Stimulated activated CD4-positive, alpha-beta T cell treated with anti-CD3 and anti-CD28 coated beads, Interleukin-4, amount 100 ng/mL, for 1 hour (primary cell): Measurements from ENCODE around the gene FUT3.
"Not testable (repeated sequence)": the region's sequence is repeated elsewhere in the genome, so short reads cannot be mapped to it uniquely, and the experiment has no call there.

Experiments
- DNase-seq: peaks from one replicate; pipeline ENCODE4 v3.0.0-alpha.2; 2020

Gene FUT3

DNA sequence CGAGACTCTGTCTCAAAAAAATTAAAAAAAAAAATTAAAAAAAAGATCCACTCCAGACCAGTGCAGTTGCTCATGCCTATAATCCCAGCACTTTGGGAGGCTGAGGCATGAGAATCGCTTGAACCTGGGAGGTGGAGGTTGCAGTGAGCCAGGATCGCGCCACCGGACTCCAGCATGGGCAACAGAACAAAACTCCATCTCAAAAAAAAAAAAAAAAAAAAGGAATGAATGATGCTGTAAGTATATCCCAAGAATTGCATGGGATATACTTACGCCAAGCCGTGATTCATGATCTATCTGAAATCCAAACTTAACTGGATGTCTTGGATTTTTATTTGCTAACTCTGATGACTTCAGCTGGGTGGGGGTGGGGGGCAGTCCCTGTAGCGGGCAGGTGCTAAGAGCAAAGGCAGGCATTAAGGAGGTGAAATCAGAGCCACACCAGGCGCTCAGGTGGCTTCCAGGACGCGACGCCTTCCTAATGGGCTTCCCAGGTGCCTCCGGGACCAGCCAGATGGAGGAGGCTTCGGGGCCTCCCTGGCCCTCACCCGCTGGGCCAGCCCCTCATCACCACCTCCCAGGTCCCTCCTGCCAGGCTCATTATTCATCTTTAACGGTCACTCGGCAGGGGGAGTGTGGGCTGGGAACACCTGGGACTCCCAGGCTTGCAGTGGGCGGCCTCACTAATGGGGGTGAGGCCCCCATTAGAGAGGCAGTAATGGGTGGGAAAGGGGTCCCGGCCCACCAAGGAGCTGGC is 30.5 kb upstream of the FUT3 start:
- DNase-seq = no peak

DNA sequence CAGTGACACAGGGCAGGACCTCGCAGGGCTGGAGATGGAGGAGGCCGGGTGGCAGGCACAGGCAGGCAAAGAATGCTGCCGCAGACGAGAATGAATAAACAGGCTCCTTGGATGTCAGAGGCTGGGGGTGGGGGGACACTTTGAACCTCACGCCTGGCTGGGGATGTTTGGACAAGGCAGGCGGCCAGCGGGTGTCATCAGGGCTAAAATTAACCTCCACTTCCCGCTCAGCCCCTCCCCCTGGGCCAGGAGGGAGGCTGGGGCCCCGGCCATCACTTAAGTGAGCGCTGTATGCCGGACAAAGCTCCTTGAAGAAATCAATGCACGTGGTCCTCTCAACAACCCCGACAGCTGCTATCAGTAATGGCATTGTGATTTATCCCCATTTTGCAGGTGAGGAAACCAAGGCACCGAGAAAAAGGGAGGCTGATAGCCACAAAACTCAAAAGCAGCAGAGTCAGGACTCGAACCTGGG is 29.4 kb upstream of the FUT3 start:
- DNase-seq = no peak

DNA sequence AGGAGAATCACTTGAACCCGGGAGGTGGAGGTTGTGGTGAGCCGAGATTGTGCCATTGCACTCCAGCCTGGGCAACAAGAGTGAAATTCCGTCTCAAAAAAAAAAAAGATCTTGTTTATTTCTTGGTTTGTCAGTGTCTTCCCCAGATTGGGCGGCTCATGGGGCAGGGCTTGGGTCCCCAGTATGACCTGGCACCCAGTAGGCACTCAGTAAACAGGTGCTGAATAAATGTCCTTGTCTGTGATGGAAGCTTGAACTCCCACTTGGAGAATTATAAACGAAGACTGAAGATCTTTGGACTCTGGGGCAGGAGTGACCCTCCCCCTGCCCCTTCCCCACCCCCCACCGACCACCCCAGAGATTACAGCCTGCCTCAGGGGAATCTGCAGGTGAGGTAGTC is 28.9 kb upstream of the FUT3 start:
- DNase-seq = no peak

DNA sequence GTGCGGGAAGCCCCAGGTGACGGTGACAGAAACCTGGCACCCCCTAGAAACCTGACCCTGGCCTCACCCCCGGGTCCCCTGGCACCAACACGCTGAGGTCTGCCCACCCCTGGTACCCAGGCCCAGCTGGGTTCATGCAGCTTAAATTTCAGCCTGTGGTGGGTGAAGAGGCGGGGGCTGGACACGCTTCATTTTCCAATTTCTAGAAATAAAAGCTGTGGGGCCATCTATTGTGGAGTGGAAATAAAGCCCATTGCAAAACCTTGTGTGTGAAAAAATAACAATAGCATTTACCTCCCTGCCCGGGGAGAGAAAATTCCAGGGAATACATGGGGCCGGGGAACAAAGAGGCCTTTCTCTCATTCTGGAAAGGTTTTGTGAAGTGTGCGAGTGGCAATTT is 26.6 kb upstream of the FUT3 start:
- DNase-seq = no peak

DNA sequence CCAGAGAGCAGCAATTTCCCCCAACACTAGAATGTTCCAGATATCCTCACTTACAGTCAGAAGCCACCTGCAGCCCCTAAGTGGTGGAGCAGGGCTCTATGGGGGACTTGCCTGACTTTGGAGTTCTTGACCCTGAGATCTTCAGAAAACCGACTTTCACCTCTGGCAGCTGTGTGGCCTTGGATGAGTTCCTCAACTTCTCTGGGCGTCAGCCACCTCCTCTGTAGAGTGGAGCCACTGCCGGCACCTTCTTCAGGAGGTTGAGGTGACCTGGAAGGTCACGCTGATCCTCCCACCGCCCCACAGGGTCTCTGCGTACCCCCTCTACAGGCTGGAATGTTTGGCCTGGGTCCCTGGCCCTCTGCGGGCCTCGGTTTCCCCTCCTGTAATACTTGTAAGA is 26.2 kb upstream of the FUT3 start:
- DNase-seq = no peak

DNA sequence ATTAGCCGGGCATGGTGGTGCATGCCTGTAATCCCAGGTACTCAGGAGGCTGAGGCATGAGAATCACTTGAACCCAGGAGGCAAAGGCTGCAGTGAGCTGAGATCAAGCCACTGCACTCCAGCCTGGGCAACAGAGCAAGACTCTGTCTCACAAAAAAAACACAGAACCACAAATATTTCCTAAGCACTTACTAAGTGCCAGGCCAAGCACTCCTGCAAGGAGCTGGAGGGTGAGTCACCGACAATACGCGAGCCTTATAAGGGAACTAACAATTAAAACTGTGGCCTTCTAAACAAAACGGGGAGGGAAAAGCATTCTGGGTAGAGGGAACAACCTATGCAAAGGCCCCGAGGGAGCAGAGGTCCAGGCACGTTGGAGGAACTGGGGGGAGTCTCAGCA is 23.2 kb upstream of the FUT3 start:
- DNase-seq = not testable (repeated sequence)

DNA sequence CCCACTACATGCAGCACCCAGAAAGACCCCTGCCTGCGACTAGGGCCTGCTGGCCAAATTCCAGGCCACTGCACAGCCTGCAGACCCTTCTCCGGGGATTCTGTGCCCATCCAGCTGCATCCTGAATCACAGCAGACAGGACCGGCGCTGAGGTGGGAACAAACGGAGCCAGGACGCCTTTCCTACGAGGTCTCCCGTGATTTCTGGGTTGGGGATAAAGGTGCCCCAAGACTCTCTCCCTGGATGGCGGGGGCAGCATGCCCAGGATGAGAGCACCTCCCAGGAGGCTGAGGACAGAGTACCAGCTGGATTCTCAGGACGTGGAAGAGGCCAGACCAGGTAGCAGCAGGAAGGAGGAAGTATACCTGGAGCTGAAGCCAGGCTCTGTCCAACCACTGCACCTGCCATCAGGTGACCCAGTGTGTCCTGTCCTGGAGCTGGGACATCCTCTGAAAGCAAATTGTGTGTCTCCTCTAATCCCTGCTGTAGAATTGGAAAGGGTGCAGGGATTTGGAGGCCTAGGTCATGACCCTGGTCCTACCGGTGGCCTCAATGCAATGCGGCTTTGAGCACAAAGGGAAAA is 22.5 kb upstream of the FUT3 start:
- no peak for DNase-seq

DNA sequence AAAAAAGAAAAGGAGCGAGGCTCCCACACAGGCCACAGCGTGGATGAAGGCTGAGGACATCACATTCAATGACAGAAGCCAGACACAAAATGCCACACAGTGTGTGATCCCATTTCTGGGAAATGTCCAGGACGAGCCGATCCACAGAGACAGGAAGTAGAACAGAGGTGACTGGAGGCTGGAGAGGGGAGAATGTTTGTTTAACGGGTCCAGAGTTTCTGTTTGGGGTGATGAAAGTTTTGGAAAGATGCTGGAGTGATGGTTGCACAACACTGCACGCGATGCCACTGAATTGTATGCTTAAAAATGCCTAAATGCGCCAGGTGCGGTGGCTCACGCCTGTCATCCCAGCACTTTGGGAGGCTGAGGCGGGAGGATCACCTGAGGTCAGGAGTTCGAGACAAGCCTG is 19.7 kb upstream of the FUT3 start:
- DNase-seq = no peak

DNA sequence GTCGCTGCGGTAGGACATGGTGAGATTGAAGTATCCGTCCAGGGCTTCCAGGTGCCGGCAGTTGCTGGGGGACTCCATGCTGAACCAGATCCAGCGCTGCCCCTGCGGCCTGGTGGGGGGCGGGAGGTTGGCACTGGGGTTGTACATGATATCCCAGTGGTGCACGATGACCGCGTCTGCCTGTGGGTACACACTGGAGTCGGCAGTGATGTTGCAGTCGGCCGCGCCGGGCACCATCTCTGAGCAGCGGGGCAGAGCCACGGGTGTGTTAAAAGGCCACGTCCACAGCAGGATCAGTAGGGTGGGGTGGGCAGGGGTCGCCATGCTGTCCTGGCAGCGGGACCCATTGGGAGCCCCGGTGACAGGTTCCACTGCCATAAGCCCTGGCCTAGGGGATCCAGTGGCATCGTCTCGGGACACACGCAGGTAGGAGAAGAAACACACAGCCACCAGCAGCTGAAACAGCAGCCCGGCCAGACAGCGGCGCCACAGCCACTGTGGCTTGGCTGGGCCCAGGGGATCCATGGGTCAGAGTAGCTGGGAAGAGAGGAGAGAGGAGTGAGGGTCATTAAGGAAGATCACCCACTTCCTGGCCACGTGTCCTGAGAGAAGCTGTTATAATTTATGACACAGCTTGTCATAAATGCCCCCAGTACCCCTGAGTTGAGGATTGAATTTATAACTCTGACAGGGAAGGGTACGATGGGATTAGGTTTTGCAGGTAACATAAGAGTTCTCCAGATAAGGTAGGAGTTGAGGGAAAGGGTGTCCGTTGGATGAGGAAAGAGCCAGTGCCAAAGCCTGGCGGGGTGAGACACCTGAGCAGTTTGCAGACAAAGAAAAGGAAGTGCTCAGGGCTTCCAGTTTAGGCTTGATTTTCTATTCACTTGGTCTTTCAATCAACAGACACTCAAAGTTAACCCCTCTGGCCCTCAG is 16.2 kb upstream of the FUT3 start:
- no peak for DNase-seq

DNA sequence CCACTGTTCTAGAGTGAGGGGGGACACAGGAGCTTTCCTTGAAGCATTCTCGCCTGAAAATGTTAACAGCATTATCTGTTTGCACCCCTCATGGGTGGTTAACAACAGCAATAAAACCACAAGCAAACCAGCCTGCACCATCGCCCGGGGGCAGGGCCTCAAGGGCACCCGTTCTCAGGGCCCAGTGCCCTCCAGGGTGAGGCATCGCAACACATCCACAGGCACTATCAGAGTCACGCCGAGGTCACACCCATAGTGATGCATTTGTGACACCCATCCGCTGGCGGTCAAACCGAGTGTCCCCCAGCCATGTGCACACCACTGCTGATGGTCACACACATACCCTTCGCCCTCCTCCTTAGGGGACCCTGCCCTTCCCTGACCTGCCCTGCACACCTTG is 14.5 kb upstream of the FUT3 start:
- DNase-seq = no peak

DNA sequence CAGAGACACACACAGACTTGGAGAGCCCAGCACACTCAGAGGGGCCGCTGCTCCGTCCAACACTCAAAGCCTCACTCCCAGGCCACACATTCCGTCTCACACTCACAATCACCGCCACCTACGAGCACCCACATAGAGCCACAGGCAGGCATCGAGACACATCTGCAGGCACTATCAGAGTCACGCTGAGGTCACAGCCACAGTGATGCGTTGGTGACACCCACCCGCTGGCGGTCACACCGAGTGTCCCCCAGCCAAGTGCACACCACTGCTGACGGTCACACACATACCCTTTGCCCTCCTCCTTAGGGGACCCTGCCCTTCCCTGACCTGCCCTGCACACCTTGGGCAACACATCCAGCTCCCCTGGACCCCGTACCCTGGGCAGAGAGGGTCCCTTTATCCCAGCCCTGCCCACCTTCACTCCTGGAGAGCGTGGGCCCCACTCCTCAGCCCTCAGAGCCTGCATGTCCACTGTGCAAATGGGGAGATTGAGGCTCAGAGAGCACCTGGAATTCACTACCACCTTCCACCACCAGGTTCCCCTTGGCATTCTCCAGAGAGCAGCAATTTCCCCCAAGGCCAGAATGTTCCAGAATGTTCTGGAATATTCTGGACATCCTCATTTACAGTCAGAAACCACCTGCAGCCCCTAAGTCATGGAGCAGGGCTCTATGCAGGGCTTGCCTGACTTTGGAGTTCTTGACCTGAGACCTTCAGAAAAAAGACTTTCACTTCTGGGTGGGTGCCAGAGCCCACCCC is 13.7 kb upstream of the FUT3 start:
- no peak for DNase-seq

DNA sequence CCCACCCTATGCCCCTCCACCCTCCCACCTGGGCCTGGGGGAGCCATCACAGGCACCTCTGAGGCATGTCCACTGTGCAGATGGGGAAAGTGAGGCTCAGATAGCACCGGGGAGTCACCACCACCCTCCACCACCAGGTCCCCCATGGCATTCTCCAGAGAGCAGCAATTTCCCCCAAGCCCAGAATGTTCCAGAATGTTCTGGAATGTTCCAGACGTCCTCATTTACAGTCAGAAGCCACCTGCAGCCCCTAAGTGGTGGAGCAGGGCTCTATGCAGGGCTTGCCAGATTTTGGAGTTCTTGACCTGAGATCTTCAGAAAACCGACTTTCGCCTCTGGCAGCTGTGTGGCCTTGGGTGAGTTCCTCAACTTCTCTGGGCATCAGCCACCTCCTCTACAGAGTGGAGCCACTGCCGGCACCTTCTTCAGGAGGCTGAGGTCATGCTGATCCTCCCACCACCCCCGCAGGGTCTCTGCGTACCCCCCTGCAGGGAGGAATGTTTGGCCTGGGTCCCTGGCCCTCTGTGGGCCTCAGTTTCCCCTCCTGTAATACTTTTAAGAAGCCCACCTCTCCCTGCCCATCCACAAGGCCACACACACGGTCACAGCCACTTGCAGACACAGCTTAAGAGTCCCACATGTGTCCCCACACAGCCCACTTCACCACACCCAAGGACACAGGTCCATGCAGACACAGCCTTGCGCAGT is 12.9 kb upstream of the FUT3 start:
- no peak for DNase-seq

DNA sequence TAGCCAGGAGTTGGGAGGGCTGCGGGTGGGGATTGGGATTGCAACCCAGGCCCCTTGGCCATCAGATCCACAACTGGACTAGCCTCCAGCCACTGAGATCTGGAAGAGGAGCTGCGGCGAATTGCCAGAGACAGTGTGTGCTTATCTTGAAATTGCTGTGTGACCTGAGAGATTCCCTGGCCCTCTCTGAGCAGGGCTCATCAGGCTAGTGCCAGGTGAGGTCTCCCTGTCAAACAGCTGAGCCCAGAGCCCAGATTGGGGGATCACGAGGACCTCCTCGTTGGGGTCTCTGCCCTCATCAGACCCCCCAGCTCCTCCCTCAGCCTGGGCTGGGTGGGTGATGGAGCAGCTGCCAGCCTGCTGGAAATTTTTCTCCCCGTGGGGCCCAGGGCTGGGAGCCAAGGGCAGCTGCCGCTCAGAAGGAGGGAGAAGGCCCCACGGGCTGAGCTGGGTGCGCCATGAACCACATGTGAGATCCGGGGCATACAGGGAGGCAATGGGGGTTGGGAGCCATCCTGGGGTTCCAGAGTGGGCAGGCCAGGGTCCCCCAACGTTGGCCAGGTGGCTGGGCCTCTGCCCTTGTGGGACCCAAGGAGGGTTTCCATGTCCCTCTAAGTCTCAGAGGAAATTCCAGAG is 11.9 kb upstream of the FUT3 start:
- no peak for DNase-seq

DNA sequence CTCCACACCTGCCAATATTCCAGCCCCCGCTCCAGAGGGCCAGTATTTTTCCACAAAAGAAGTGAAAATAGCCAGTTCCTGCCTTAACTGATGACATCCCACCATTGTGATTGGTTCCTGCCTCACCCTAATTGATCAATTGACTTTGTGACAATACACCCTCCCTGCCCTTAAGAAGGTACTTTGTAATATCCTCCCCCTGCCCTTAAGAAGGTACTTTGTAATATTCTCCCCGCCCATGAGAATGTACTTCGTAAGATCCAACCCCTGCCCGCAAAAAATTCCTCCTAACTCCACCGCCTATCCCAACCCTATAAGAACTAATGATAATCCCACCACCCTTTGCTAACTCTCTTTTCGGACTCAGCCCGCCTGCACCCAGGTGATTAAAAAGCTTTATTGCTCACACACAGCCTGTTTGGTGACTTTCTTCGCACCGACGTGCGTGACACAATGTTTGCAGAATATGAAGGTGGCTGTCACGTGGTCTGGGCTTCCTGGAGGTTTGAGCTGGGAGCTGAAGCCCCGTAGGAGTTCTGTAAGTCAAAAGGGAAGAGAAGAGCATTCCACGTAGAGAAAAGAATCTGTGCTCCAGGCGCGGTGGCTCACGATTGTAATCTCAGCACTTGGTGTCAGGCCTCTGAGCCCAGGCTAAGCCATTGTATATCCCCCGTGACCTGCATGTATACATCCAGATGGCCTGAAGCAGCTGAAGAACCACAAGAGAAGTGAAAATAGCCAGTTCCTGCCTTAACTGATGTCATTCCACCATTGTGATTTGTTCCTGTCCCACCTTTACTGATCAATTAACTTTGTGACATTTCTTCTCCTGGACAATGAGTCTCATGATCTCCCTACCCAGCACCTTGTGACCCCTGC is 6.2 kb upstream of the FUT3 start:
- DNase-seq = no peak

DNA sequence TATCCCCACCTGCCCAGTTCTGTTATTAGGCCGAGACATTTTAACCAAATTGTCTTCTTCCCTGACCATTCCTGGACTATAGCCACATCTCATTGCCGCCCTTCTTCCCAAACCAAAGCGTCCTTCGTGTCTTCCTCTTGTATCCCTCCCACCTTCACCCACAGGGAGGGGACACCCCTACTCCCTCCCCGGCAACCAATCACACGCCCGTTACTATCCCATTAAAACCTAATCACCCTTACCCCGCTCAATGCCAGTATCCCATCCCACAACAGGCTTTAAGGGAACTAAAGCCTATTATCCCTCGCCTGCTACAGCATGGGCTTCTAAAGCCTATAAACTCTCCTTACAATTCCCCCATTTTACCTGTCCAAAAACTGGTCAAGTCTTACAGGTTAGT is 3.9 kb upstream of the FUT3 start:
- not testable (repeated sequence) for DNase-seq

DNA sequence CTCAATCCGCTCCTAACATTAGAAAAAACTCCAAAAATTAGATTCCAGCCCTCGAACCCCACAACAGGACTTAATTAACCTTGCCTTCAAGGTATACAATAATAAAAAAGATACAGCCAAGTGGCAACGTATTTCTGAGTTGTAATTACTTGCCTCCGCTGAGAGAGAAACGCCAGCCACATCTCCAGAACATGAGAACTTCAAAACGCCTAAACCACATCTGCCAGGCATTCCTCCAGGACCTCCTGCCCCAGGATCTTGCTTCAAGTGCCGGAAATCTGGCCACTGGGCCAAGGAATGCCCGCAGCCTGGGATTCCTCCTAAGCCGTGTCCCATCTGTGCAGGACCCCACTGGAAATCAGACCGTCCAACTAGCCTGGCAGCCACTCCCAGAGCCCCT is 2.9 kb upstream of the FUT3 start:
- not testable (repeated sequence) for DNase-seq

DNA sequence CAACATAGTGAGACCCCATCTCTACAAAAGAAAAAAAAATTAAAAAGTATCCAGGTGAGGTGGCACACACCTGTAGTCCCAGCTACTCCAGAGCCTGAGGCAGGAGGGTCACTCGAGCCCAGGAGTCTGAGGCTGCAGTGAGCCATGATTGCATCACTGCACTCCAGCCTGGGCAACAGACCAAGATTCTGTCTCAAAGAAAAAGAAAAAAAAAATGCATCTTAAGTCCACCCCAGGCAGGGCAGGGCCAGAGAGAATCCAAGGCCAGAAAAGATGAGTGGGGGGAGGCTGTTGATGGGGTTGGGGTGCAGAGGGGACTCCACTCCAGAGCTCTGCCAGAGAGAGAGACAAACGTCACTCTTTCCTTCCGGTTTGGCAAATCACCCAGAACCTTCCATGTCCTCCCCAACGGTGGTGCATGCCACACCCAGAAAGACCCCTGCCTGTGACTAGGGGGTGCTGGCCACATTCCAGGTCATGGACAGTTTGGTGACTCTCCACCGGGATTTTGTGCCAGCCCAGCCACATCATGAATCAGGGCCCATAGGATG is 431 bp downstream of the FUT3 start:
- no peak for DNase-seq

DNA sequence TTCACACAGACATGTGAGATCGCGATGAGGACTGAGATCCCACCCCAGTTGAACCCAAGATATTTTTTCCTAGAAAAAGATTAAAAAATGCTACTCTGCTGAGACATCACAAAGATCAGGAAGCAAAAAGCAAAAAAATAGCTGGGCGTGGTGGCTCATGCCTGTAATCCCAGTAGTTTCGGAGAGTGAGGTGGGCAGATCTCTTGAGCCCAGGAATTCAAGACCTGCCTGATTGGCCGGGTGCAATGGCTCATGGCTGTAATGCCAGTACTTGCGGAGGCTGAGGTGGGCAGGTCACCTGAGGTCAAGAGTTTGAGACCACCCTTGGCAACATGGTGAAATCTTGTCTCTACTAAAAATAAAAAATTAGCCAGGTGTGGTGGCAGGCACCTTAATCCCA is 1.1 kb downstream of the FUT3 start:
- no peak for DNase-seq

DNA sequence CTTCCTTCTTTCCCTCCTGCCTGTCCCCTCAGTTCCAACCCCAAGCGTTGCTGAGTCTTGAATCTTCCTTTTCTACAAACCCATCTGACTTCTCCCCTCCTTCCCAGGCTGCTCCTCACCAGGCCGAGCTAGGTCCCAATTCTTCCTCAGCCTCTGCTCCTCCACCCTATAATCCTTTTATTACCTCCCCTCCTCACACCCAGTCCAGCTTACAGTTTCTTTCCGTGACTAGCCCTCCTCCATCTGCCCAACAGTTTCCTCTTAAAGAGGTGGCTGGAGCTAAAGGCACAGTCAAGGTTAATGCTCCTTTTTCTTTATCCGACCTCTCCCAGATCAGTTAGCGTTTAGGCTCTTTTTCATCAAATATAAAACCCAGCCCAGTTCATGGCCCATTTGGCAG is 2.6 kb downstream of the FUT3 start:
- DNase-seq = not testable (repeated sequence)

DNA sequence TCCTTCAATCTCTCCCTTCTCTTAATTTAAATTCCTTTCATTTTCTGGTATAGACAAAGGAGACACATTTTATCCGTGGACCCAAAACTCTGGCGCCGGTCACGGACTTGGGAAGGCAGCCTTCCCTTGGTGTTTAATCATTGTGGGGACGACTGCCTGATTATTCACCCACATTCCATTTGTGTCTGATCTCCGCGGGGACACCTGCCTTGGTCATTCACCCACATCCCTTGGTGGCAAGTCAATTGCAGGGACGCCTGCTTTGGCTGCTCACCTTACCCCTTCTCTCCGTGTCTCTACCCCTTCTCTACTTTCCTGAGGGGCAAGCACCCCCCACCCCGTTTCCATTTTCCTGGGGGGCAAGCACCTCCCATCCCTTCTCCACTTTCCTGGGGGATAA is 3.4 kb downstream of the FUT3 start:
- not testable (repeated sequence) for DNase-seq
